GM19468 (cell line): ENCODE results near the gene IL18.
"Not testable (repeated sequence)": the region's sequence is repeated elsewhere in the genome, so short reads cannot be mapped to it uniquely, and the experiment has no call there.

Experiments used
- ATAC-seq: cut with Tn5 transposase; IDR thresholded peaks from one replicate; pipeline ENCODE4 v1.9.1; 2021; ENCODE audit warnings: mild to moderate bottlenecking, moderate library complexity, moderate number of reproducible peaks; ENCODE audit not compliant: unreplicated experiment; ENCODE audit errors: extremely low read depth

IL18 gene

GRCh38 chr11:112173152-112173551, 9.3 kb upstream of the IL18 start:
- no peak for ATAC-seq

GRCh38 chr11:112172362-112172994, 8.6 kb upstream of the IL18 start:
- ATAC-seq, result no peak

GRCh38 chr11:112167145-112167544, 3.3 kb upstream of the IL18 start, which contains the start of gene TEX12:
TEX12 (plus strand) TSS chr11:112167372; CDS start chr11:112169269, 1,897 bp downstream.
- ATAC-seq, result no peak

GRCh38 chr11:112166562-112166961, 2.7 kb upstream of the IL18 start:
- no peak for ATAC-seq

GRCh38 chr11:112165049-112165448, 1.2 kb upstream of the IL18 start:
- no peak for ATAC-seq

- no peak for ATAC-seq
Measured at GRCh38 chr11:112162761-112163546, 940 bp downstream of the IL18 start.

GRCh38 chr11:112162200-112162599, 1.7 kb downstream of the IL18 start:
- not testable (repeated sequence) for ATAC-seq

- ATAC-seq, result no peak
Measured at GRCh38 chr11:112161012-112161411, 2.9 kb downstream of the IL18 start.

GRCh38 chr11:112160091-112160848, 3.6 kb downstream of the IL18 start:
- no peak for ATAC-seq

- ATAC-seq, result no peak
Measured at GRCh38 chr11:112159098-112160065, 4.5 kb downstream of the IL18 start.

GRCh38 chr11:112156956-112157766, 6.7 kb downstream of the IL18 start:
- ATAC-seq, result no peak

- no peak for ATAC-seq
Measured at GRCh38 chr11:112156153-112156955, 7.5 kb downstream of the IL18 start.

GRCh38 chr11:112150517-112150916, 13.4 kb downstream of the IL18 start:
- no peak for ATAC-seq

- ATAC-seq, result no peak
Measured at GRCh38 chr11:112143597-112143996, 20.3 kb downstream of the IL18 start.

GRCh38 chr11:112134473-112134872, 29.4 kb downstream of the IL18 start:
- no peak for ATAC-seq

GRCh38 chr11:112132737-112133136, 31.2 kb downstream of the IL18 start:
- no peak for ATAC-seq

- no peak for ATAC-seq
Measured at GRCh38 chr11:112129656-112130055, 34.2 kb downstream of the IL18 start.

- ATAC-seq, result no peak
Measured at GRCh38 chr11:112128483-112129121, 35.3 kb downstream of the IL18 start.
